ENCODE data around the gene STK33. TPM values are rescaled to one million over a fixed set of nuclear protein-coding genes. Genes with fewer than 3 reads are reported as not detected.

The STK33 gene
- total RNA-seq, 1 experiment from 2014 or later: 19.5 TPM

GRCh38 chr11:8429483-8429882, 164.5 kb downstream of the STK33 start:
- Histone ChIP-seq H2BK12ac (ENCODE audit: insufficient read length, low read depth, low read length) (no peak overlapping the region), H3K4me2 (ENCODE audit: insufficient read depth, insufficient read length, low read length) (no peak overlapping the region), H3K56ac (ENCODE audit: insufficient read length, low read depth, low read length) (no peak overlapping the region), H4K20me1 (ENCODE audit: control insufficient read depth, insufficient read depth, insufficient read length) (no peaks in the 10 kb centered on the region), H2AFZ (ENCODE audit: low read length) (no peak overlapping the region), H3K23ac (ENCODE audit: insufficient read length, low read depth, low read length) (no peak overlapping the region), H4K5ac (ENCODE audit: insufficient read length, low read depth, low read length) (no peak overlapping the region), H3K9ac (ENCODE audit: extremely low read depth, insufficient read length, low read length) (no peak overlapping the region), H3K14ac (ENCODE audit: insufficient read depth, low read length) (no peak overlapping the region), H3K79me1 (ENCODE audit: insufficient read depth, low read depth, low read length, poor library complexity, severe bottlenecking) (no peaks in the 10 kb centered on the region), H3K18ac (ENCODE audit: insufficient read length, low read depth, low read length) (no peak overlapping the region), H3T11ph (ENCODE audit: low read length) (no peak overlapping the region), H2BK5ac (ENCODE audit: insufficient read length, low read length) (no peak overlapping the region), H3K4ac (ENCODE audit: low read depth, low read length) (no peak overlapping the region), H2BK120ac (ENCODE audit: low read depth, low read length, poor library complexity, severe bottlenecking) (no peak overlapping the region), H4K8ac (replicated peaks; ENCODE audit: insufficient read length, low read depth, low read length) (no peak overlapping the region), H3K27me3 (ENCODE audit: insufficient read depth, low read length) (no peaks in the 10 kb centered on the region), H3K79me2 (ENCODE audit: insufficient read depth, low read length) (no peaks in the 10 kb centered on the region), H4K91ac (ENCODE audit: insufficient read length, low read depth, low read length) (no peak overlapping the region), H2BK15ac (ENCODE audit: low read depth, low read length) (no peak overlapping the region), H3K4me1 (ENCODE audit: insufficient read depth, low read length) (no peaks in the 10 kb centered on the region), H3K23me2 (ENCODE audit: insufficient read length, low read depth, low read length, poor library complexity, severe bottlenecking) (no peaks in the 10 kb centered on the region), H3K27ac (ENCODE audit: insufficient read length, low read depth, low read length) (no peak overlapping the region), H2BK20ac (ENCODE audit: low read depth, low read length, poor library complexity, severe bottlenecking) (no peak overlapping the region), H2AK5ac (ENCODE audit: insufficient read length, low read length) (no peak overlapping the region), H3K9me3 (ENCODE audit: control insufficient read depth, low read depth, low read length) (no peaks in the 10 kb centered on the region)
- TF ChIP-seq, protein P1, sequence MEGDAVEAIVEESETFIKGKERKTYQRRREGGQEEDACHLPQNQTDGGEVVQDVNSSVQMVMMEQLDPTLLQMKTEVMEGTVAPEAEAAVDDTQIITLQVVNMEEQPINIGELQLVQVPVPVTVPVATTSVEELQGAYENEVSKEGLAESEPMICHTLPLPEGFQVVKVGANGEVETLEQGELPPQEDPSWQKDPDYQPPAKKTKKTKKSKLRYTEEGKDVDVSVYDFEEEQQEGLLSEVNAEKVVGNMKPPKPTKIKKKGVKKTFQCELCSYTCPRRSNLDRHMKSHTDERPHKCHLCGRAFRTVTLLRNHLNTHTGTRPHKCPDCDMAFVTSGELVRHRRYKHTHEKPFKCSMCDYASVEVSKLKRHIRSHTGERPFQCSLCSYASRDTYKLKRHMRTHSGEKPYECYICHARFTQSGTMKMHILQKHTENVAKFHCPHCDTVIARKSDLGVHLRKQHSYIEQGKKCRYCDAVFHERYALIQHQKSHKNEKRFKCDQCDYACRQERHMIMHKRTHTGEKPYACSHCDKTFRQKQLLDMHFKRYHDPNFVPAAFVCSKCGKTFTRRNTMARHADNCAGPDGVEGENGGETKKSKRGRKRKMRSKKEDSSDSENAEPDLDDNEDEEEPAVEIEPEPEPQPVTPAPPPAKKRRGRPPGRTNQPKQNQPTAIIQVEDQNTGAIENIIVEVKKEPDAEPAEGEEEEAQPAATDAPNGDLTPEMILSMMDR (conservative IDR thresholded peaks at IDR 0.05): no peak
- H3K27me3 Mint-ChIP-seq (ENCODE audit: low read depth): no peaks in the 10 kb centered on the region
- peaks cover 8 to 16% (median 9%) of the 10 kb centered on the region in 3 experiments; a peak in 5 of 7 replicates for H3K36me3 Mint-ChIP-seq (ENCODE audit: insufficient read depth in 1 of 3, low read depth in 3 of 3)
- H3K9me3 Mint-ChIP-seq: 0 out of 5 replicates have a peak, but pooled peaks cover 0 to 5% of the 10 kb centered on the region in 2 experiments
- H3K4me3 Mint-ChIP-seq: no peak overlapping the region
- DNase-seq: no peak
- H3K27ac Mint-ChIP-seq: no peak overlapping the region
- no peaks in the 10 kb centered on the region for H3K4me1 Mint-ChIP-seq
- no CpG with 5 or more reads among the region's 5 CpGs for WGBS (ENCODE audit: extremely low coverage, insufficient read length, low lambda C conversion rate)

Measured in H9 (cell line).